Vagina (tissue), 2 donors: ENCODE measurements around the gene SYNDIG1.

ENCODE experiments used
- CTCF ChIP-seq, 3 experiments: fragments of 450-650 bp in 2 of 3; fragments of 200-600 bp in 1 of 3; sonication (generic) in 1 of 3; IDR thresholded peaks; one replicate each; pipeline ENCODE4 v1.5.1; 2017 to 2019; ENCODE audit warnings: antibody characterized with exemption in 3 of 3, mild to moderate bottlenecking in 2 of 3, moderate library complexity in 2 of 3
- POLR2A ChIP-seq, 2 donors: fragments of 450-650 bp; IDR thresholded peaks; one replicate each; pipeline ENCODE4 v1.6.1; 2017; ENCODE audit warnings: antibody characterized with exemption in 2 of 2, mild to moderate bottlenecking in 2 of 2, moderate library complexity in 2 of 2

- no peak for TF ChIP-seq CTCF (IDR thresholded peaks at IDR 0.05)
- TF ChIP-seq POLR2A (IDR thresholded peaks at IDR 0.05) = no peak
Measured at GRCh38 chr20:24456398-24456781, 13.0 kb upstream of the SYNDIG1 start.
